Cardiac fibroblast (primary cell): Measurements from ENCODE around the gene HIVEP1.

ENCODE experiments used
- DNase-seq, 2 donors: peaks; one replicate each; pipeline versions ENCODE4 v3.0.0 to v3.0.0-alpha.2; 2010; ENCODE audit warnings: low read depth in 2 of 2
- H3K4me3 ChIP-seq, 2 donors: replicated peaks in 1 of 2; 1 replicate in 1 of 2; 2 replicates in 1 of 2; pipeline ENCODE4 v1.5.1; 2011; ENCODE audit warnings: low read depth in 2 of 2, low read length in 2 of 2, mild to moderate bottlenecking in 2 of 2, moderate library complexity in 1 of 2
- TF ChIP-seq, protein P1 (sequence below): IDR thresholded peaks from one replicate; pipeline ENCODE4 v1.5.1; 2011; ENCODE audit warnings: low read depth, mild to moderate bottlenecking, low read length, inconsistent platforms

Gene HIVEP1

DNA sequence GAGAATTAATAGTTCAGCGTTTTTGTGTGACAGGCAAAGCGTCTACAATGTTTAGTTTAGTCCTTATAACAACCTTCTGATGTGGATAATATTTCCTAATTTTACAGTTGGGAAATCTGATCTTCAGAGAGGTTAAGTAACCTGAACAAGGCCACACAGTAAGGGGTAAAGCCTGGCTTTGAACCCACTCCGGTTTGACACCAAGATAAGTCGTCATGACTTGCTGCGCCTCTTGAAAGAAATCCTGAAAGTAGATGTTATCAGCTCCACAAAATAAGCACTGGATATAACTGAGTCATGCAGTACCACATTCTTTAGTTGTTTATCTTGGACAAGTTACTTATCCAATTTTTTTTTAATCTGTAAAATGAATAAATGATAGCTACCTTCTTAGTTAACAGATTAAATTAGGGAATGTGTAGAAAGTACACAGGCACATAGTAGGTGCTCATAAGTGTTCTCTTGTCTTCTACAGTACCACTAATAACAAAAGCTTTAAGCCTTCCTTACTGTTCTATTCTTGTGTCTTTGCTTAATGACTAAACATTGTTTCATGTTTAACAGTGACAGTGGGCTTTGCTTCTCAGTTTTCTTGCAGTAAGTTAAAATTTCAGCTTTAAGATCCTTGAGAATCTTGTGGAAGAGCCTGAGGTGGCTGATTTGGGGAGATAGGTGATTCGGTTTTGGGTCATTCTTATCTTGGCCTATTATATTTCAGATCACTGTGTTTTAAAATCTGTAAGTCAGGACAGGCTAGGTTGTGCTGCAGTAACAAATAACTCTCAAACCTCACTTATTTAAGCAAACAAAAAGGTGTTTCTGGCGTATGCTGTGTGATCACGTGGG is 2.1 kb downstream of the HIVEP1 start:
- DNase-seq, result peak; percentile 58 to 83
- H3K4me3 ChIP-seq, result peak overlapping the region in 1 of 2 donors; percentile 84
- TF ChIP-seq, protein P1, sequence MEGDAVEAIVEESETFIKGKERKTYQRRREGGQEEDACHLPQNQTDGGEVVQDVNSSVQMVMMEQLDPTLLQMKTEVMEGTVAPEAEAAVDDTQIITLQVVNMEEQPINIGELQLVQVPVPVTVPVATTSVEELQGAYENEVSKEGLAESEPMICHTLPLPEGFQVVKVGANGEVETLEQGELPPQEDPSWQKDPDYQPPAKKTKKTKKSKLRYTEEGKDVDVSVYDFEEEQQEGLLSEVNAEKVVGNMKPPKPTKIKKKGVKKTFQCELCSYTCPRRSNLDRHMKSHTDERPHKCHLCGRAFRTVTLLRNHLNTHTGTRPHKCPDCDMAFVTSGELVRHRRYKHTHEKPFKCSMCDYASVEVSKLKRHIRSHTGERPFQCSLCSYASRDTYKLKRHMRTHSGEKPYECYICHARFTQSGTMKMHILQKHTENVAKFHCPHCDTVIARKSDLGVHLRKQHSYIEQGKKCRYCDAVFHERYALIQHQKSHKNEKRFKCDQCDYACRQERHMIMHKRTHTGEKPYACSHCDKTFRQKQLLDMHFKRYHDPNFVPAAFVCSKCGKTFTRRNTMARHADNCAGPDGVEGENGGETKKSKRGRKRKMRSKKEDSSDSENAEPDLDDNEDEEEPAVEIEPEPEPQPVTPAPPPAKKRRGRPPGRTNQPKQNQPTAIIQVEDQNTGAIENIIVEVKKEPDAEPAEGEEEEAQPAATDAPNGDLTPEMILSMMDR, result no peak

DNA sequence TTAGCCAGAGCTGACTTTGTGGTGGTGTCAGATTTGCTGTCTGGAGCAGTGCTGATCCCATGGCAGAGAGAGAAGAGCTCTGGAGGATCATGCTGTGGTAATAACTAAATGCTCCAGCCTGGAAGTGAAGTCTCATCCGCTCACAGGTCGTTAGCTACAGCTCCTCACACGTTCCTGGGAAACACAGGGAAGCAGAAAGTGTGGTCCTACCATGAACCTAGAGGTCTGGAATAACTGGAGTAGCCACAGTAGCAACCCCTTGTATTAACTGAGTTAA is 2.7 kb downstream of the HIVEP1 start:
- DNase-seq, result no peak
- TF ChIP-seq, protein P1, result no peak
- no peak overlapping the region for H3K4me3 ChIP-seq

DNA sequence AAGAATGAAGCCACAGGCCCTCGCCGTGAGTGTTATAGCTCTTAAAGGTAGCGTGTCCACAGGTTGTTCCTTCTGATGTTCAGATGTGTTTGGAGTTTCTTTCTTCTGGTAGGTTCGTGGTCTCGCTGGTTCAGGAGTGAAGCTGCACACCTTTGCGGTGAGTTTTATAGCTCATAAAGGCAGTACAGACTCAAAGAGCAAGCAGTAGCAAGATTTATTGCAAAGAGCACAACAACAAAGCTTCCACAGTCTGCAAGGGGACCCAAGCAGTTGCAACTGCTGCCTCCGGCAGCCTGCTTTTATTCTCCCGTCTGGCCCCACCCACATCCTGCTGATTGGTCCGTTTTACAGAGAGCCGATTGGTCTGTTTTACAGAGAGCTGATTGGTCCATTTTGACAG is 5.2 kb downstream of the HIVEP1 start:
- TF ChIP-seq, protein P1, result no peak
- no peak for DNase-seq

DNA sequence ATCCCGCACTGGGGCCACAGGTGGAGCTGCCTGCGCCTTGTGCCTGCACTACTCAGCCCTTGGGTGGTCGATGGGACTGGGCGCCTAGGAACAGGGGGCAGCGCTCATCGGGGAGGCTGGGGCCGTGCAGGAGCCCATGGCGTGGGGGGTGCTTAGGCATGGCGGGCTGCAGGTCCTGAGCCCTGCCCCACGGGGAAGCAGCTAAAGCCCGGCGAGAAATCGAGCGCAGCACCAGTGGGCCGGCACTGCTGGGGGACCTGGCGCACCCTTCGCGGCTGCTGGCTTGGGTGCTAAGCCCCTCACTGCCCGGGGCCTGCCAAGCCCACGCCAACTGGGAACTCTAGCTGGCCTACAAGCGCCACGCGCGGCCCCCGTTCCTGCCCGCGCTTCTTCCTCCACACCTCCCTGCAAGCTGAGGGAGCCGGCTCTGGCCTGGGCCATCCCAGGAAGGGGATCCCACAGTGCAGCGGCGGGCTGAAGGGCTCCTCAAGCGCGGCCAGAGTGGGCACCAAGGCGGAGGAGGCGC is 5.8 kb downstream of the HIVEP1 start:
- no peak for DNase-seq
- TF ChIP-seq, protein P1, result no peak
- no peak overlapping the region for H3K4me3 ChIP-seq

More for the DNA sequence above, 5.2 kb downstream of the HIVEP1 start:
- H3K4me3 ChIP-seq, result no peak overlapping the region

DNA sequence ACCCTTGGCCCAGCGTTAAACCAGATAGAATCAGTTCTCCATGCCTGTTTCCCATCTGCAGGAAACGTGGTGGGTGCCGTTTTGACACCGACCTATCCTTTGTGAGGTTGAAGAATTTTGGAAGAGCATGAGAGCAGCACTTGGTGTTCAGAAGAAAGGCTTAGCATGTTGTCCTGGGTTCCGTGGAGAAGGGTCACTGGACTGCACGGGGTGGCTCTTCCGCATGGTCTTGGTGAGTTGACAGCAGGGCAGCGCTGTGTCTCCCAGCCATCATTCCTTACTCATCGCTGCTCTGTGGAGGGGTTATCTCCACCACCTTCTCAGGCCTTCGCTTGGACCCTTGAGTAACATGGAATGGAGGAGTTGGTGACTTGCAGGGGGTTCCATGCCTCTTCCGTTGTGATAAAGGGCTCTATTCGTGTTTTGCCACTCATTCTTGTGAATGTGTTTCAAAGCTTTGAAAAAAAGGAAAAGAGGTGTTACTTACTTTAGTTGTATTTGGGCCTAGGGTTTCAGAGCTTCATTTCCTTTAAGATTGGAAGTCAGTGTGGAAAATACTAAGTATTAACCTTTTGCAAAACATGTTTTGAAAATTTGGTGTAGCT is 8.2 kb downstream of the HIVEP1 start:
- DNase-seq, result no peak
- H3K4me3 ChIP-seq, result no peak overlapping the region
- TF ChIP-seq, protein P1, result no peak

DNA sequence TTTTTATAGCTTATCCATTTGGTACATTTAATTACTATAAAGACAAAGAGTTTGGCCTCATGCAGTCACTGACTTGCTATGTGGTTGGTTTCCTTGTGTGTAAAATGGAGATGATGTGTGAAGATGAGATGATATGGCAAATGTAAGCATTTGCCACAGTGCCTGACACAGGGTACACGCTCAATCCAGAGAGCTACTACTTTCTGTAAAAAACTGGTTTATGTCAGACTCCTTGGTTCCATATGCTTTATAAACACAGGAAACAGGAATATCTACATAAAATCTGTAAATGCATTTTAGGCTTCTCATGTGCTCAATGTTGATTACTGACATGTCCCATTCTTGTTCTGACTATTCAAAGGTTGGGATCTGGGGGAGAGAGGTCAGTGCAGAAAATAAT is 10.4 kb downstream of the HIVEP1 start:
- H3K4me3 ChIP-seq, result no peak overlapping the region
- TF ChIP-seq, protein P1, result no peak
- no peak for DNase-seq
